KOPT-K1 (cell line): ENCODE measurements around the gene BCL2.

Source experiments
- H3K27ac ChIP-seq: fragments of 200-600 bp; sonication (generic); 2 replicates; pipeline ENCODE4 v1.5.1; 2016; ENCODE audit warnings: antibody characterized with exemption, mild to moderate bottlenecking, low read depth, low read length; ENCODE audit not compliant: poor library complexity, severe bottlenecking
- H3K36me3 ChIP-seq: fragments of 200-600 bp; sonication (generic); 2 replicates; pipeline ENCODE4 v1.5.1; 2017; ENCODE audit warnings: antibody characterized with exemption, mild to moderate bottlenecking, low read length, moderate library complexity; ENCODE audit not compliant: insufficient read depth
- H3K9me3 ChIP-seq: fragments of 200-600 bp; sonication (generic); 2 replicates; pipeline ENCODE4 v1.5.1; 2017; ENCODE audit warnings: antibody characterized with exemption, low read length, mild to moderate bottlenecking; ENCODE audit not compliant: insufficient read depth, poor library complexity, severe bottlenecking

Gene BCL2

DNA sequence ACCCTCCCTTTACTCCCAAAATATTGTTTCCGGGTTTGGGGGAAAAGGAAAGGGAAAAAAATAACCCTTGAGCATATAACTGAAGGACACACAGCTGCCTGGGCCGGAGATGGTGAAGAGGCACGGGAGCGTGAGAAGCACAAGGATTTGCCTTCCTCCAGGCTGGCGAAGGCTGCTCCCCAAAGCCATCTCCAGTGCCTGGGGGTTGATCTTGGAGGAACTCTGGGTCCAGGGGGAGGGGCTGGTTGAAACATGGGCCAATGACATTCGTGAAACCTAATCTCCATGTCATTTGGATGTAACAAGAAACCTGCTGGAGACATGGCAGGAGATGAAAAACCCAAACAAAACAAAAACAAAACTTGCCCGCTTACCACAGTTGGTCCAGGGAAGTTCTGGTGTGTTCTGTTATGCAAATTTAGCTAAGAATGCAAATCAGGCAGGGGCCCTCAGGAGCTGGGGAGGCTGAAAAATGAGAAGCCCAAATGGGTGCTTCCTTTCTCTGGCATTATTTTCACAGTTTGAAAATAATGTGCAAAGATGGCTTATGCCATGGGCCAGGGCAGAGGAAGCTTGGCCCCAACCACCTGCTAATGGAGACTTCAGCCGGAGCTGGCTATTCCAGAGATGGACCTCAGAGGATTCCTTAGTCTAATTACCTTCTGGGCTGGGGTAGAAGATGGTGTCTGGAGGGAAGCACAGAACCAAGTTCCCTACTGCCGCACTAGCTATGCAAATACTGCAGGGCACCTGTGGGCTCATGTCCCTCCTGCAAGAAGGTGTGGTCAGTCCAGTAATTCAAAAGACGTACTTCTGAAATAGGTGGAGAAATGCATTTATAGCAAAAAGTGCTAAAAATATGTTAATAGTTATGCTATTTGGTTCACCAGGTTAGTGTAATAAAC, 180.9 kb downstream of the BCL2 start:
- no peaks in the 10 kb centered on the region for H3K9me3 ChIP-seq
- no peaks in the 10 kb centered on the region for H3K36me3 ChIP-seq
- peak overlapping the region; percentile 93 for H3K27ac ChIP-seq

DNA sequence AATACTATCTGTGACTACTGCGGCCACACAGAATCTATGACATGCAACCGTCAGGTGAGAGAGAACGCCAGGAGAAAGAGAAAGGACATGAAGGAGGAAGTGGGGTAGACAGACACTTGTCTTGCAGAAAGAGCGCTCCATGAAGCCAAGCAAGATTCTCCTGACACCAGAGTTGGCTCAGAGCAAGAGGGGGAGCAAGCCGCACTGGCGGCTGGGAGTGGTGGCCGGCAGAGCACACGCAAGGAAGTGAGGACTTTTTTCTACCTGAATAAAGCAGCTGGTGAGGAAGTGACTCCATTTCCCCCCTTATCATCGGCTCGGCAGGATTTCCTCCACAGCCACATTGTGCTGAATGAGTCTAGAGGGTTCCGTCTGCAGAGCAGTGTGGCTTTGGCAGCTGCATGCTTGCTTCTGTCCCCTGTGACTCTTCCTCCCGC, 181.6 kb downstream of the BCL2 start:
- peak overlapping the region; percentile 93 for H3K27ac ChIP-seq
- no peaks in the 10 kb centered on the region for H3K9me3 ChIP-seq

DNA sequence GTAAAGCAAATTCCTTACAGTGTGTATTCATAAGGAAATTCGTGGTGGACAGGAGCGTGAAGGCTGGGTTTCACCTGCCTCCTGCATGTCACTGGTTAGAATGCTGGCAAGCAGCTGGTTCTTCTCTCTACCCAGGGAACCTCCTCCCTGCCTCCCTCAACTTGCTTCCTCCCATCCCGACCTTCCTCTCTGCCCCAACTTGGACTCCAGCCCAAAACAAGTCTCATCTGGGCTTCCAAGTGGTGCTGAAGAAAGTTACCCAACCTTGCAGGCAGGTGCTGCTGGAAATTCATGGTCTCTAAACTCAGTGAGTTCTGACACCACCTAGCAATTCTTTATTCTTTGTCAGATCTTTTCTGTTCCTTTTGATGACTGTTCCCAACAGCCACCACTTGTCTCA, 184.5 kb downstream of the BCL2 start:
- Histone ChIP-seq H3K36me3 (no peaks in the 10 kb centered on the region), H3K9me3 (no peaks in the 10 kb centered on the region), H3K27ac (peak overlapping the region; percentile 35)

More for the DNA sequence above, 181.6 kb downstream of the BCL2 start:
- H3K36me3 ChIP-seq, result no peaks in the 10 kb centered on the region

DNA sequence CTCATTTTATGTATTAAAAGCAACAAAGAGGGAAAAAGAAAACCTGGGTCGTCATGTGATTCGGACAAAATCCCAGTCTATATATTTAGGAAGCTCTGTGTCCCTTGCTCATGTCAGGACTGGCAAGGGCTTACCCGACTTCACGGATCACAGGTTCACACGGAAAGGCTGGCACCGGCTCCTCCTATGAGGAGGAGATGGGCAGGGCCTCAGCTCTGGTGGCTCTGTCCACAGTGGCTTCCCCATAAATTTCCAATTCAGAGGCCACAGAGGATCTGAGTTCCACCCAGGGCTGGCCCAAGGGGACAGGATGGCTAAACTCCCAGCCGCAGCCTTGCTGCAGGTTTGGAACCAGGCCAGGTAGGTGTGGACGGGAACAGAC, 186.8 kb downstream of the BCL2 start:
- Histone ChIP-seq H3K27ac (no peak overlapping the region), H3K36me3 (peaks cover 2% of the 10 kb centered on the region; the same call in 1 of the 2 replicates), H3K9me3 (no peaks in the 10 kb centered on the region)

DNA sequence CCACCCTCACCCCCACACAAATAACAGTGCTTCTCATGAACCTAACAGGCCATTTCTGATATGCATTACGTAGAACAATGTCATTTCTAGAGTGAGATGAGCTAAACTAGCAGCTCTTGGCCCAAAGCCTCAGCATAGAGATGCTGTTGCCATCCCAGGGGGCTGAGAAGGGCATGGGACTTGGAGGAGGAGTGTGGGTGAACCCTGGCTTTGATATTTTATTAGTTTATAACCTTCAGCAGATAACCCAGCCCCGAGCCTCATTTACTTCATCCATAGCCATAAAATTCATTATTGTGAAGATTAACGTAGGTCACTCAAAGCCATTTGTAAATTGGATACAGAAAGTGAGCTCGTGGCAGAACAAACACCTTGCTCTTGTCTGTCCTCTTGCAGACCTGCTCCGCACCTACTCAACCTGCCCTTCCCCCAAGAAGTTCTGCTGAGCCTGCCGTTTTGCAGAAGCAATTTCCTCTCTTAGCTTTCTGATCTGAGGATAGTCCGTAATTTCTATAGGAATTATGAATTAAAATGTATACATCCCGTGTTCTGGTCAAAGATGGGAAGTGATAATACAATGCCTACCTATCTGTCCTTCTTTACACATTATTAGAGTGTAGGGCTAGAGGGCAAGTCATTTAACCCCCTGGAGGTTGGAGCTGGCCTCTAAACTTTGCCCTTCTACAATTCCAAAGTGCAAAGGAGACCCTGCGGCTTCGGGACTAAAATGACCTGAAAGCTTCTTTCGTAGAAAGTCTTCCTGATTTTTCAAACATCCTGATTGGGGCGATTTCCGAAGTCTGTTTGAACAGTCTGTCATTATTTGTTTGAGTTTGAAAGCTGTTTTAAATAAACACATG, 187.4 kb downstream of the BCL2 start:
- Histone ChIP-seq H3K27ac (peak overlapping the region; percentile 54), H3K36me3 (peaks cover 8% of the 10 kb centered on the region; the same call in 1 of the 2 replicates), H3K9me3 (no peaks in the 10 kb centered on the region)

DNA sequence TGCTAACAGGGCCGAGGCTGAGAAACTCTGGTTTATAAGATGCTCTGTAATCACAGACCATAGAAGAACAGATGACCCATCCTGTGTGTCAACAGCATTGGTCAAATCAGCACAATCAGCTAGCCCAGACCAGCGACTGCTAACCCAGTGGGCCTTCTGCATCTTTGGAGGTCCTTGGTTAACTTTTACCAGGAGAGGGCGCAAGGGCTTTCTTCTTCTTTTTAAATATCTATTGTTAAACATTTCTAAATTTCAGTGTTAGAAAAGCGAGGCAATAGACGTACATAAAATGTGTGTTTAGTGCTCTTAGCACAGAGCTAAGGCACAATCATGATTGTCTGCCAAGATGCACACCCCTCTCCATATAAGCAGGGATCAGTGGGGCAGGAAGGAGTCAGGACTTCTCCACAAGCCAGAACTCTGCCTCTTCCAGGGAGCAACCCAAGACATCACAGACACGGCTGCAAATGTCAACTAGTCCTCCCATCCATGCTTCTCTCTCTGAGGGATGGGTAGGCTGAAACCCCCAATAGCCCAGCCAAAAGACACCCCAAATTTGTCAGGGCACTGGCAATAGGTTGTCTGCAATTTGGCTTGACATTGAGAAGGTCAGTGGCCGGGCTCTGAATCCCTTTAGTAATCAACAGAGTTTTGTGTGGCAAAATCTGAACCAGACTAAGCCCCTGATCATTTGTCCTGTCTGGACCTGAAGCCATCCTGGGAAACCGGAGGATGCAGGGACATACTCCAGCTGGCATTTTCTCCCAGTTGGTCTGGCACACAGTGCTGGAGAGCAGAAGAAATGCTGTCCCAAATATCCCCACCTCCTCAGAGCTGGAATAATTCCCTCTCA, 188.2 kb downstream of the BCL2 start:
- Histone ChIP-seq H3K36me3 (peaks cover 11% of the 10 kb centered on the region; the same call in 1 of the 2 replicates), H3K27ac (peak overlapping the region; percentile 54), H3K9me3 (no peaks in the 10 kb centered on the region)

DNA sequence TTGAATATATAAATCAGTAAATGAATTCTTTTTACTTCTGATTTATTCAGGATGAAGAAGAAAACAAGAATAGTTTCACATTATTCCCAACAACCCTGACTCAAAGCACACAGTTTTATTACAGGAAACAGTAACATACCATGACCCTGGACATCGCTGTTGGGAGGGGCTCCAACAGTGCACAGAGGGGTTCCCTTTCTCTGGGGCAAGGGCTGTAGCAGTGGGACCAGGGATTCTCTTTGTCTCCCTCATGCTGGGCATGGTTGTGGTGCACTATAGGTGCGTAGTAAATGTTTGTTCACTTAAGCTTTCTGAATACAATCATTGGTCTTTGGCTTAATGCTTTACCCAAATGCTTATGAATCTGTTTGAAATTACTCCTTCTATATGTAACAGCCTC, 189.4 kb downstream of the BCL2 start:
- no peaks in the 10 kb centered on the region for H3K9me3 ChIP-seq

DNA sequence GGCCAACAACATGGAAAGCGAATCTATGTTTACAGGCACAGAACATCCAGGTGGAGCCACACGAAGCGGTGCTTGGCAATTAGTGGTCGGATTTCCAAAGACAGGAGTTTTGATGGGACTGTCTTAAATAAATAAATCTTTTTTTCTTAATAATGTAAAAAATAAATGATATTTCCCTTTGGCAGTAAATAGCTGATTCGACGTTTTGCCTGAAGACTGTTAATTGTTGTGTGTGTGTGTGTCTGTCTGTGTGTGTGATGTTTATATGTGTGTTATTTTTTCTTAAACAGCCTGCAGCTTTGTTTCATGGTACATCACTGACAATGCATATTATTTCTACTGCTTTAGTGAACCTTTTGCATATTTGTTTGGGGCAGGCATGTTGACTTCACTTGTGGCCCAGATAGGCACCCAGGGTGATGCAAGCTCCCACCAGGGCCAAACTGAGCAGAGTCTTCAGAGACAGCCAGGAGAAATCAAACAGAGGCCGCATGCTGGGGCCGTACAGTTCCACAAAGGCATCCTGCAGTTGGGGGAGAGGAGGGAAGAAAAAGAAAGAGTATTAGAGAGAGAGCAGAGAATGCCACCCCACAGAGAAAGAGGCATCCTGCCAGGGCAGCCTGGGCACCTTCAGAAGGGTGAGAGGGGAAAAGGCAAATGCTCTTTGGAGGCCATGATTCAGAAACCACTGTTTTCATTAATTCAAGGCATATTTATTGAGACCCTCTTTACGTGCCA, 191.2 kb downstream of the BCL2 start:
- H3K36me3 ChIP-seq, result peaks cover 11% of the 10 kb centered on the region; the same call in 1 of the 2 replicates
- H3K27ac ChIP-seq, result peak overlapping the region; percentile 59
- H3K9me3 ChIP-seq, result no peaks in the 10 kb centered on the region

More for the DNA sequence above, 189.4 kb downstream of the BCL2 start:
- H3K36me3 ChIP-seq, result peaks cover 11% of the 10 kb centered on the region; the same call in 1 of the 2 replicates
- H3K27ac ChIP-seq, result peak overlapping the region; percentile 59

DNA sequence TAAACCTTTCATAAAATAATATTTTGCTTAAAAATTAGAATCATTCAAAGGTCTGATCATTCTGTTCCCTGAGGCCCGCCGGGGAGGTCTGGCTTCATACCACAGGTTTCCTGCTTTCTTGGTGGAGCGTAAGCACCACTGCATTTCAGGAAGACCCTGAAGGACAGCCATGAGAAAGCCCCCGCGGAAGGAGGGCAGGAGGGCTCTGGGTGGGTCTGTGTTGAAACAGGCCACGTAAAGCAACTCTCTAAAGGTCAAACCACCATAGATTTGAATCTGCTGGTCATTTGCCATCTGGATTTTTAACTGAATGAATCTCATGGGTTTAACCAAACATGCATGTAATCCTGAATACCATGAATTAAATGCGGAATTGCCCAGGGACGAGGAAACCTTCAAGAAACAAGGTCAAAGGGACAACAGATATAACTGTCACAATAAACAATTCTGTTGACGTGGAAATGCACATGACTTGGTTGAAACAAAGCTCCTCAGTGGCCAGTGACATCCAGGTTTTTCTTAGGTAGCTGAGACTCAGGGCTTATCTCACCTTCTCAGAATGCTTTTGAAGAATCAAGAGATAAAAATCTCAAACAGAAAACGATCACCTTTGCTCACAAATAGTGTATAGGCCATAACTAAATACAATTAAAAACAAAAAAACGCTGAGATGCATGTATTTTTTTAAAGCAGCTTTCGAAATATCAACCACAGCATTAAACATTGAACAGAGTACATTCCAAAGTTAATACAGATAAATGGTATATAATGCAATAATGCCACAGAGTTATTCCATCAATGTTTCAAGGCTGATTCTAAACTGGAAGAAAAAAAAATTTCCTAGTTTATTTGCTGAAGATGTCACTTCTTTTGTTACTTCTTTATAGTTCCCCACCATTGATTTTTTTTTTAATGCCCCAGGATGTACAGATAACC, 193.2 kb downstream of the BCL2 start:
- H3K27ac ChIP-seq, result peak overlapping the region; percentile 53

DNA sequence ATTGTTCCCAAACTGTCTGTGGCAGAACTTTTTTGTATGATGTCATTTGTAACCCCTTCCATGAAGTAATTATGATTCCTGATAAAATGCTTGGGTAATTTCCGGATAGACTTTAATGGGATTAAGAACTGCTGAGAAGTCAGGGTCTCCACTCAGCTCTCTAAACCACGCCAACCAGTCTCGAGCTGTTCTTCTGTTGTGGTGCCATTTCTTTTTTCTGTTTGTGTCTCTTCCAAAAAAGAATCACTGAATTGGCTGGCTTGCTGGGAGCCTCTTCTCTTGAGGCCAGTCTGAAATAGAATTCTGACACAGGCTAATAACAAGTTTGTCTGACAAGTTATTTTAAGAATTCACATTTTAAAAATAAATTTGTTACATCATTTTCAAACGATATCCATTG, 198.9 kb downstream of the BCL2 start:
- H3K27ac ChIP-seq, result no peak overlapping the region
- no peaks in the 10 kb centered on the region for H3K9me3 ChIP-seq
- no peaks in the 10 kb centered on the region for H3K36me3 ChIP-seq

More for the DNA sequence above, 193.2 kb downstream of the BCL2 start:
- H3K9me3 ChIP-seq, result no peaks in the 10 kb centered on the region
- H3K36me3 ChIP-seq, result peaks cover 11% of the 10 kb centered on the region; the same call in 1 of the 2 replicates

DNA sequence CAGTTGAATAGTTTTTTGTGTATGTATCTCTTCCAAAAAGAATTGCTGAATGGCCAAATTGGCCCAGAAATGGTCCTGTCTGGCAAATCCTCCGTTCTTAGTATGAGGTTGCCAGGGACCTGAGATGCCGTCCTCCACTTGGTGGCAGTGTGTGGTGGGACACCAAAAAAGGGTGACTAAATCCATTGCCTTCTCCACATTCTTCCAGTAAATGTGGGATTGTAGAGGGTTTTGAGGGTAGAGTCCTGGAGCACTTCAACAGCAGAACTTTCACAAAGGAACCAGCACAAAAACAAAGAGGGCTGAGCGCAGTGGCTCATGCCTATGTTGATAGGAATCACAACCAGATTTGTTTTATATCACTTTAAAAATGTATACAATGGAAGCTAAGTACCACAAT, 199.9 kb downstream of the BCL2 start:
- no peaks in the 10 kb centered on the region for H3K9me3 ChIP-seq
- no peak overlapping the region for H3K27ac ChIP-seq
- no peaks in the 10 kb centered on the region for H3K36me3 ChIP-seq

DNA sequence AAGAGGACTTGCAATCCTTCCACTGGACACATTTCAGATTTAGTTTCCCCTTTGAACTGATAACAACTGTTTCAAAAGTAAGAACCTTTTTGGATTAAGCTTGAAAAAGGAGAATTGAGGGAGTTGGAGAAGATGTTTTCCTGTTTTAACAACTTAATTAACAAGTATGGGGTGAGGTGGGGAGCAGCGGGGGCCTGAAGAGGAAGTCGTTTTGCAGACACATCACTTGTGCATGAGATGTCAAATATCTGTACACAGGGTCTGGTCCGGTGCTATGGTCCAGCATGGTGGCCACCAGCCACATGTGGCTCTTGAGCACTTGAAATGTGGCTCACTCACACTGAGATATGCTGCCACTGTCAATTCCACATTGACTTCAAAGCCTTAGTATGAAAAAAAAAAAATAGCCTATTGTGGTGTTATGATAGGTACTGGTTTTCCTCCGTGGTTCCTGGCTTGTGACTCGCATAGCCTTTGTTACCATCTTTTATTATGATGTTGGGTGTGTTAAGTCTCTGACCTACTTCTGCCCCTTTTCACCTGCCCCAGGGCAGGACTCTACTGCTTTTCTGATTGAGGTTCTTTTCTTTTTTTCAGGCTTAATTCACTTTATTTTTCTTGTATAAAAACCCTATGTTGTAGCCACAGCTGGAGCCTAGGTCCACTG, 205.5 kb downstream of the BCL2 start:
- no peaks in the 10 kb centered on the region for H3K9me3 ChIP-seq
- H3K27ac ChIP-seq, result peak overlapping the region; percentile 45
- no peaks in the 10 kb centered on the region for H3K36me3 ChIP-seq

DNA sequence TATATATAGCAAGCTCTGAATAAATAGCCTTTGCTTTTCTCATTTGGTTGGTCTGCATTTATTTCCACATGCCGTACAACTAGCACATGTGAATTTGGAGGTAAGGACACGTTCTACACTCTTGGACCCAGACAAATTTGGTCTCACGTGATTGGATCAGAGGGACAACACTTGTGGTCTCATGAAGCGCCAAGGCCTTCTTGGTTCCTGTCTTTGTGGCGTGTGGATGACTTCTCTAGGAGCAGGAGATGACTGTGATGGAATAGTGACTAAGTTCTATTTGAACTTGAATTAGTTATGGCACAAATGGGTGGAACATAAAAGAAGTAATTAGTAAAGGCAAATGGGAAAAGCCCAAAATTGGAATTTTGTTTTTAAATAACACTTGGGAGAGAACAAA, 206.9 kb downstream of the BCL2 start:
- peak overlapping the region; percentile 9 for H3K27ac ChIP-seq

More for the DNA sequence above, 206.9 kb downstream of the BCL2 start:
- no peaks in the 10 kb centered on the region for H3K36me3 ChIP-seq
- no peaks in the 10 kb centered on the region for H3K9me3 ChIP-seq
